GM18511 (cell line): Measurements from ENCODE around the gene ATR.
"Not testable (repeated sequence)": the region's sequence is repeated elsewhere in the genome, so short reads cannot be mapped to it uniquely, and the experiment has no call there.

Source experiments
- ATAC-seq: cut with Tn5 transposase; IDR thresholded peaks from one replicate; pipeline ENCODE4 v1.9.1; 2021; ENCODE audit warnings: mild to moderate bottlenecking, moderate library complexity; ENCODE audit not compliant: unreplicated experiment

ATR gene

GRCh38 chr3:142578329-142579223 is at the start of gene ATR:
Gene ATR, minus strand, starts transcription at chr3:142578733. Its CDS starts 29 bp downstream, at chr3:142578704.
- ATAC-seq = peak; percentile 96

DNA sequence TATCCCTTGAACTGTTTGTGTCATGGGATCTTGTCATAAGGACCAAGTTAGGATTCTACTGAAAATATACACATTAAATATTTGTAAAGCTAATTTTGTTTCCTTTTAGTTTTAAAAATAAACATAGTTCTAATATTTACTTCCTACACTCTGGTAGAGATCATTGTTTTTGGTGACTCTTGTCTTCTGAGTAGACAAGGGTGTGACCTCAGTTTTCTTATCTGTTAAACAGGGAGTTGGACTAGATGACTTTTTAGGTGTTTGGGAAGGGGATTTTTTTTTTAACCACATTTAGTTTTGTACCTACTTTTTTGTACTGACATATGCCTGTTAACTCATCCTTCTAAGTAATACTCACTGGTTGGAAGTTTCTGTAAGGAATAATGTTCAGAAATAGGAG is 48.4 kb upstream of the ATR start:
- ATAC-seq = no peak

- ATAC-seq = no peak
Observed at GRCh38 chr3:142625153-142625440, 46.6 kb upstream of the ATR start.

DNA sequence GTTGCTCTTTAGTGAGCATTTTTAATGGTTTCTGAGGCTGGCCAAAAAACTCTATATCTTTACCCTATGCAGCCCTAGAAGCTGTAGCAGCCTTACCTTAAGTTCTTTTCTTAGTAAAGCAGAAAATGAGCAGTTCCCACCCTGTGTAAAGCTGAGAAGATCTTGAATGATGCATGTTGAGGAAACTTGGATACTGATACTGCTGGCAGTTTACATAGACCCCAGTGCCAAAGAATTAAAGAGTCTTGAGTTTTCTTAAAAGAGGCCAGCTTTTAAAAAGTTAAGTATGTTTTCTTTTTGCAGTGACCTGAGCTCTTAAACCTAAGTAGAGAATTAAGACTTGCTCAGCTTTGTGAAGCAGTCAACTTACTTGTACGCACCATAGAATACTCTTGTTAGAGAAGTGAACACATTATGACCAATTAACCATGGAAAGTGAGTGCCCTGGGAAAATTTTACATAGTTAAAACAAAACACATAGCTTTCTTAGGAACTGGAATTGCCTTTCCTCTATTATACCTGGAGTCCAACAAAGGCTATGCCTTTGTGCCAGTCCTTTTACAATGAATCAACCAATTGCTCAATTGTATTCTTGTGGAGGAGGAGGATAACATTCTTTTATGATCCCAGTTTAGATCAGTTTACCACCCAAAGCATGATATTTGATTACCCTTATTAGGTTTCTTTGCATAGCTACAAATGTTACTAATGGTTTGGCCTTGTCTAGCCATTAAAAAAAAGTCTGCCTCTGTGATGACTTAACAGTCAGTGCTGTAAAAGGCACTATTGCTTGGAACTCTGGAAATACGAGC is 46.0 kb upstream of the ATR start:
- ATAC-seq = no peak

DNA sequence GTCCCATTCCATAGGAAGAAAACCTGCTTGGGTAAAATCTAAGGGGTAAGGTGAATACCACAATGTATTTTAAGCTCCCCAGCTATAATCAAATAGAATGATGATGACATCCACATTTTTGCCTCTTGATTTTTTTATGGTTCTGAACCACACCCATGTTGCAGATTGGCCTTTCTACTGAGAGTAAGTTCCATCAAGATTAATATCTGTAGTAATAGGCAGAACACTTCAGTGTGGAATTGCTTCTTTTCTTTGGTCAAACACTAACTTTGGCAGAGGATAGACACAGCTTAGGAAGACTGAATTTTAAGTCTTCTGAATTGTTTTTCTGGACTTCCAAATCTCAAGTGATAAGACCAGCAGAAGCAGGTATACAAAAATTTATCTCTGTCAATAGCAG is 44.7 kb upstream of the ATR start:
- ATAC-seq = no peak

DNA sequence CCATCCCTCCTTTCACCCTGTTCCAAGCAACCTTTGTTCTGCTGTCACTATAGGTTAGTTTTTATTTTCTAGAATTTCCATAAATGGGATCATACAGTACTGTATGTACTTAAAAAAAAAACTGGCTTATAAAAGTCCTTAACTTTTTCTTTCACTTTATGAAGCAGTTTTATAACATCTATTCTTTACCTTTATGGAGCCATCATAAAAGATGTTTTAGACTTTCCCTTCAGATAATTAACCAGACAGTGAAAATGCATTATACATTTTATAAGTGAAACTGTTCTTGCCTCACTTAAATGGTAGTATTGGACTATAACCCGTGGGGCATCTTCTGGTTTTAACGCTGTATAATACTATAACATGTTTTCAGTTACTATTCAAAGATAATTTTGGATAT is 43.9 kb upstream of the ATR start:
- ATAC-seq = no peak

DNA sequence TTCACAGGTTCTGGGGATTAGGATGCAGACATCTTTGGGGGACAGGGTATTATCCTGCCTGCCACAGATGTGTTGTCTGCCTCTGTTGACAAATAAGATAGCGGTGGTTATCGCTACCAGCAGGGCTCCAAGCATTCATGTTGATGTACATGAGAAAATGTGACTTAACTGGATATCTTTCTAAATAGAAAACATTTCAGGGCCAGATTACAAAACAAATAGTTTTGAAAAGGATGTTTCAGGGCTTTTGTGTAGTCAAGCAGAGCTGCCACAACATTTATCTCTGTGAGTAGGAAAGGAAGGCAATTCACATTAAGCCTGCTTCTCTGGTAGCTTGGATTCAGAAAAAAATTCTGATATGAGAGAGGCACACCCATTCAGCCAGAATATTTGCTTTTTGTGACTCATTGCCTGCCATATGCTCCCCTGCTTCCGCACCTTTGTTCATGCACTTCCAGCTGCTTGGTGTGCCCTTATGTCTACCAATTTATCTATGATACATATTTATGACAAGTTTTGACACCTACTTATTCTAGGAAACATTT is 40.5 kb upstream of the ATR start:
- no peak for ATAC-seq

GRCh38 chr3:142615171-142615570 is 36.6 kb upstream of the ATR start:
- no peak for ATAC-seq

- no peak for ATAC-seq
Observed at GRCh38 chr3:142614059-142614626, 35.6 kb upstream of the ATR start.

DNA sequence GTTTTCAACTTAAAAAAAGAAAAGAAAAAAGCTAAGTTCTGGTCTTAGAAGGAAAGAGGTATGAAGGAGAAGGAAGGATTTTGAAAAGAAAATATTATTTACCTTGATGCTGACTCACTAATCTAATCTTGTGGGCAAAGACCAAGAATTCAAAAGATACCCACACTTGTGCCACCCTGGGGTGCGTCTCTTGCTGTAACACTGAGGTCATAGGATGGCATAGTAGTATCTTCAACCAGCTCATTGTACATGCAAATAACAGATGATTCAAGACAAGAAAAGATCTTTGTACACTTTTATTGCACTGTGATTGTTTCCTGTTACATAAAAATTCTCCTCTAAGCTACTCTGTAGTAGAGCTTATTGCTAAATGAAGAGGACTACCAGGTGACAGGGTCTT is 35.0 kb upstream of the ATR start:
- no peak for ATAC-seq

- no peak for ATAC-seq
Observed at GRCh38 chr3:142611206-142611605, 32.7 kb upstream of the ATR start.

- no peak for ATAC-seq
Observed at GRCh38 chr3:142609136-142609535, 30.6 kb upstream of the ATR start.

DNA sequence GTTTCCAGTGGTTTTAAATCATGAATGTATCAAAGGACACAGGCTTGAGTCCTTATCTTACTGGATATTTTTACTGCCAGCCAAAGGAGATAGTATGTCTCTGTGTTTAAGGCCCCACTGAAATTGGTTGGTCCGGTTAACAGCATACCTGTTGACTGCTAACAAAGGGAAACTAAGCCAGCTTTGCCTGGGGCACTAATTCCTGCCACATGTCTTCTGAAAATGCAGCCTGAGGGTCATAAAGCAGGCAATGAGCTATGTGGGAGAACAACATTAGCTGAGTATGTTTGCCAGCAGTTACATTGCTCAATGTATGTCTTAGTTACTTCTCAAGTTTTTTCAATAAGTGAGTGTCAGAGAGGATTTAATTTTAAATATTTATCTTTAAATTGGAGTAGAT is 30.1 kb upstream of the ATR start:
- ATAC-seq = no peak

GRCh38 chr3:142604940-142605339 is 26.4 kb upstream of the ATR start:
- ATAC-seq = no peak

GRCh38 chr3:142603386-142603705 is 24.8 kb upstream of the ATR start:
- not testable (repeated sequence) for ATAC-seq

DNA sequence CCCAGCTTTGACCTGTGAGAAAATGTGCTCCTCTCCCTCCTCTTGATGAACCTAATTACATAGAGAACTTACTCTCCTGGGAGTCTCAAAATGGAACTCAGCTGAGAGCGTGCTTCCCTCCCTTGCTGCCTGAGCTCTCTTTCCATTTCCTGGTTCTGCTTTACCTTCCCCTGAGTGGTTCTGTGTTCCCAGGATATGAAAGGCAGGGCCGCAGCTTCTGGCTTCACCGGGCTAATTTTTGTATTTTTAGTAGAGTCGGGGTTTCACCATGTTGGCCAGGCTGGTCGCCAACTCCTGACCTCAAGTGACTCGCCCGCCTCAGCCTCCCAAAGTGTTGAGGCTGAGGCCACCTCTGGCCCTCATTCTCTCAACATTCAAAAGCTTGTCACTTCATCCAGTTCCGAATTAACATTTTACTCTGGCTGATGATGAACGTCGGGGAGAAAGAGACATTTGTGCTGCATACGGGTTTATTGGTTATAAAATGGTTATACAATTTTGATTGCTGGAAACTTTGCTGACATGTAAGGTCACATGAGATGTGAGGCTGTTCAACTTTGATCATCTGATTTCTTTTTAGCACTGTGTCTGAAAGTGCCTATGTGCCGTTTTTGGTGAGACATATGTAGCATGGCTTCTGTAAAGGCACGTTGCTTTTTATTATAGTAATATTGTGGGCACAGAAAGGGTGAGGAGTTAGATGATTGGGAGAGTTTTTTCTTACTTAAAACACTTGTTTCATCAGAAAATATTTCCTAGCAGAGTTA is 24.3 kb upstream of the ATR start:
- no peak for ATAC-seq

DNA sequence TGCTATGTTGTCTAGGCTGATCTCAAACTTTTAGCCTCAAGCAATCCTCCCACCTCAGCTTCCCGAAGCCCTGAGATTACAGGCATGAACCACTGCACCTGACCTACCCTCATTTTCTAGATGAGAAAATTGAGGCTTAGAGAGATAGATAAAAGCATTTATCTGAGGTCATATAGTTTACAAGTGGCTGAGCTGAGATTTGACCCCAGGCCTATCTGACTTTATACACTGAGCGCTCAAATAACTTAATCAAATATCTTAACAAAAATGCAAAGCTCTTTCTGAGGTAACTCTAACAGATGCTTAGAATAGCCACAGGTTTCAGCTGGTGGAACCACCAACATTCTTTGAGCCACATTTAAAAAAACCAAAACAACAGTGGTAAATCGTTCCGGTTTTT is 23.2 kb upstream of the ATR start:
- ATAC-seq = no peak

DNA sequence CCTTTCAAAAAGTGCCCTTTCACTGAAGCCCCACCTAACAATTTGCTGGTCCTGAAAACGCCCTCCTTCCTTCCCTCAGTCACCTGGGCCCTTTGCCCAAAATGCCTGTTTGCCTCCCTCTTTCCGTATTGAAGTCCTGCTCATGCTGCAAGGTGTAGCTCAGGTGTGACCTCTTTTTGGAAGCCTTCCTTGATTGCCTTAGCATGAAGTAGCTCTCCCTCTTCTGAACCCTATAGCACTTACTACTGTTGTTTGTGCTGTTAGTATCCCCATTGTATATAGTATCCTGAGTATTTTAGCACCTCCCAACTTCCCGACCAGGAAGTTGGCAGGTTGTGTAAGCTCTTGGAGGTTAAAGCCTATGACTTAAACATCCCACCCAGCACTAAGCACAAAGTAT is 19.4 kb upstream of the ATR start:
- no peak for ATAC-seq

GRCh38 chr3:142596726-142597088 is 18.2 kb upstream of the ATR start:
- ATAC-seq = no peak

GRCh38 chr3:142595951-142596725 is 17.6 kb upstream of the ATR start, which contains the start of gene PLS1:
Gene PLS1, plus strand, starts transcription at chr3:142596393. Its CDS starts 67,845 bp downstream, at chr3:142664238.
- ATAC-seq = peak; percentile 89
